Neutrophil (primary cell): ENCODE data around the gene BTF3L4.
A peak's percentile ranks its signal among the peaks of the same experiment; 100 is the strongest.

Source experiments
- H3K27ac ChIP-seq: fragments of 200-600 bp; sonication (generic); 2 replicates; pipeline ENCODE4 v1.5.1; 2016; ENCODE audit warnings: mild to moderate bottlenecking, moderate library complexity
- H3K27me3 ChIP-seq: fragments of 200-600 bp; sonication (generic); 2 replicates; pipeline ENCODE4 v1.6.0; 2016; ENCODE audit warnings: mild to moderate bottlenecking
- H3K36me3 ChIP-seq: fragments of 200-600 bp; sonication (generic); 2 replicates; pipeline ENCODE4 v1.5.1; 2017
- H3K4me1 ChIP-seq, 2 experiments: fragments of 200-600 bp in 1 of 2; sonication (generic) in 1 of 2; 1 replicate in 1 of 2; 2 replicates in 1 of 2; pipeline versions ENCODE4 v1.5.1 to v1.6.1; 2013 to 2016; ENCODE audit warnings: low read depth in 1 of 2, low read length in 1 of 2, mild to moderate bottlenecking in 1 of 2, moderate library complexity in 1 of 2; ENCODE audit not compliant: control insufficient read depth in 1 of 2, insufficient read depth in 1 of 2
- H3K4me3 ChIP-seq, 2 experiments: fragments of 200-600 bp in 1 of 2; sonication (generic) in 1 of 2; 1 replicate in 1 of 2; 2 replicates in 1 of 2; pipeline ENCODE4 v1.5.1; 2013 to 2016; ENCODE audit warnings: low read depth in 1 of 2, low read length in 1 of 2, mild to moderate bottlenecking in 1 of 2, moderate library complexity in 1 of 2
- H3K9me3 ChIP-seq: fragments of 200-600 bp; sonication (generic); 2 replicates; pipeline ENCODE4 v1.5.1; 2016
- CTCF ChIP-seq: fragments of 200-600 bp; sonication (generic); IDR thresholded peaks from 2 replicates; pipeline ENCODE4 v1.5.1; 2016; ENCODE audit warnings: antibody characterized with exemption

BTF3L4 gene

GRCh38 chr1:52057255-52057654 lies 1.2 kb downstream of the BTF3L4 start:
- Histone ChIP-seq H3K27ac (peak overlapping the region; percentile 88), H3K4me1 (peaks cover 26 to 36% of the 10 kb centered on the region in 2 experiments), H3K27me3 (no peaks in the 10 kb centered on the region), H3K36me3 (peaks cover 21% of the 10 kb centered on the region), H3K4me3 (peak overlapping the region; percentile 91 to 98), H3K9me3 (no peaks in the 10 kb centered on the region)
- TF ChIP-seq CTCF = no peak

DNA sequence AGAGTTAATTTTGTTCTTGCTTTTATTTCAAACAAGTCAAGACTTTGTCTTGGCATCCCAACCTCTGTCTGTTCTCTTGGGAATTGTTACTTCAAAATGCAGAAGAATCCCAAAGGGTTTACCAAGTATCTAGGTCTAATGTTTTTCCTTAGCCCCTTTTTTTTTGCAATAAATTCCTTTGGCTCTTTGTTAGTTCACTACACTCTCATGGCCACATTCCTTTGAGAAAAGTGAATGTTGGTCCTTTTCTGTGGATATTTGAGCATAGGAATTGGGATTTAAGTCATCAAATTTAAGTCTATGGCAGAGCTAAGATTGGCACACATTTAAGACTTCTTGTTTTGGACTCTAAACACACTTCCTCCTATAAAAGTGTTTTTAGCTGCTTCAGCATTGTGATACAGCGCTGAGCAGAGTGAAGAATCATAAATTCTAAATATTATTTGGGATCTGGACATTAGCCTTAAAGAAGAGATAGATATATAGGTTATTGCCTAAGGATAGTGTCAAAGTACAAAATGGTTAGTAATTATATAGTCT lies 1.9 kb downstream of the BTF3L4 start:
- H3K27ac ChIP-seq = peak overlapping the region; percentile 88
- peaks cover 26 to 36% of the 10 kb centered on the region in 2 experiments for H3K4me1 ChIP-seq
- H3K4me3 ChIP-seq = no peak overlapping the region
- no peak for TF ChIP-seq CTCF
- peaks cover 22% of the 10 kb centered on the region for H3K36me3 ChIP-seq
- no peaks in the 10 kb centered on the region for H3K27me3 ChIP-seq
- no peaks in the 10 kb centered on the region for H3K9me3 ChIP-seq

DNA sequence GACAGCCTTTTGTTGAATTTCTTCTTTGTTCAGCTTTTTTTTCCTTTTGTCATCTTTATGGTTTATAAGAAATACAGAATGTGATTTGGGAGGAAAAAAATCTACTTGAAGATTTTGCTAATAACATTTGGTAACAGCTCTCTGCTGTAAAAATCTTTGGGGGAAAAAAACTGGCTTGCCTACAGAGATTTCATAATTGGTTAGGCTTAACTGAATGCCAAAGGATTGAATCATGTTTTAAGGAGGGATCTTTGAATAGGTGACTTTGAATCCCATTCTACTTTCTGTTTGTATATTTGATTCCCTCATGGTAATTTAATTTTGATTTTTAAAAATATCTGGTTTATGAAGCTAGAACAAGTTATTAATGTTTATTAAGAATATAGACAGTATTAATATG lies 3.2 kb downstream of the BTF3L4 start:
- Histone ChIP-seq H3K4me3 (no peak overlapping the region), H3K27me3 (no peaks in the 10 kb centered on the region), H3K4me1 (peaks cover 18 to 28% of the 10 kb centered on the region in 2 experiments), H3K9me3 (no peaks in the 10 kb centered on the region), H3K36me3 (peaks cover 31% of the 10 kb centered on the region), H3K27ac (no peak overlapping the region)
- no peak for TF ChIP-seq CTCF

GRCh38 chr1:52059888-52060287 lies 3.8 kb downstream of the BTF3L4 start:
- no peaks in the 10 kb centered on the region for H3K9me3 ChIP-seq
- TF ChIP-seq CTCF = no peak
- H3K4me3 ChIP-seq = no peak overlapping the region
- no peak overlapping the region for H3K27ac ChIP-seq
- peaks cover 15 to 22% of the 10 kb centered on the region in 2 experiments for H3K4me1 ChIP-seq
- H3K36me3 ChIP-seq = peaks cover 35% of the 10 kb centered on the region
- no peaks in the 10 kb centered on the region for H3K27me3 ChIP-seq

DNA sequence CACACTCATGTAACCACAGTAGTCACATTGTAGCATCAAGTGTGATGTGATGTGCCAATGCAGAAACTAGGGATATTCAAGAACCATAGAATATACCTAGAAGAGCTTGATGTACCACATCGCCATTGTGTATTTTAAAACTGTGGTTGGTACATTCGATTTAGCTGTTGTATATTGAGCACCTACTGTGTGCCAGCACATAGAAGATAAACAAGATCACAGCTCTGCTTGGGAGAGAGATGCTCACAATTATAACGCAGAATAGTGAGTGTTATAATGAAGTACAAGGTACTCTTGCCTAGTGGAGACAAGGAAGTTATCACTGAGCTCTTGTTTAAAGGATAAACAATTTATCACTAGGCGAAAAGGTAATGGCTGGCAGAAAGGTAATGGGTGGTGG lies 4.7 kb downstream of the BTF3L4 start:
- Histone ChIP-seq H3K36me3 (peaks cover 44% of the 10 kb centered on the region), H3K27ac (no peak overlapping the region), H3K4me3 (no peak overlapping the region), H3K4me1 (peaks cover 15% of the 10 kb centered on the region in 2 experiments), H3K9me3 (no peaks in the 10 kb centered on the region), H3K27me3 (no peaks in the 10 kb centered on the region)
- TF ChIP-seq CTCF = no peak

- Histone ChIP-seq H3K27ac (no peak overlapping the region), H3K4me3 (no peak overlapping the region), H3K27me3 (no peaks in the 10 kb centered on the region), H3K4me1 (no peaks in the 10 kb centered on the region), H3K9me3 (no peaks in the 10 kb centered on the region), H3K36me3 (peaks cover 65% of the 10 kb centered on the region)
- no peak for TF ChIP-seq CTCF
These were observed 7.1 kb downstream of the BTF3L4 start for GRCh38 chr1:52063192-52063591.
